PC-3 (cell line): ENCODE measurements around the gene ELMO3.

ENCODE experiments used
- CTCF ChIP-seq: fragments of 300-600 bp; sonication (generic); conservative IDR thresholded peaks from 2 replicates; pipeline ENCODE4 v1.5.1; 2017; ENCODE audit warnings: antibody characterized with exemption, low read depth, mild to moderate bottlenecking, low read length
- EZH2 ChIP-seq: fragments of 300-600 bp; sonication (generic); IDR thresholded peaks from one replicate; pipeline ENCODE4 v1.6.1; 2017; ENCODE audit warnings: antibody characterized with exemption, mild to moderate bottlenecking, low read length; ENCODE audit not compliant: unreplicated experiment

GRCh38 chr16:67204076-67204475, 5.1 kb downstream of the ELMO3 start:
- no peak for TF ChIP-seq CTCF
- no peak for TF ChIP-seq EZH2
